ENCODE results near the gene TMEM183A. TPM values are rescaled to one million over a fixed set of nuclear protein-coding genes. Genes with fewer than 3 reads are reported as not detected.

Gene TMEM183A
- total RNA-seq, 1 donor from 2014 or later: 147 TPM

GRCh38 chr1:203057911-203058675 is 50.9 kb downstream of the TMEM183A start:
- no peak for DNase-seq (ENCODE audit: low spot score in 2 of 2)
- FAIRE-seq: no peak

GRCh38 chr1:203058676-203058935 is 51.4 kb downstream of the TMEM183A start:
- FAIRE-seq: no peak
- no peak for DNase-seq (ENCODE audit: low spot score in 2 of 2)

GRCh38 chr1:203059485-203059884 is 52.3 kb downstream of the TMEM183A start:
- DNase-seq (ENCODE audit: low spot score in 2 of 2) (no peak), FAIRE-seq (no peak)

- FAIRE-seq (no peak), DNase-seq (ENCODE audit: low spot score in 2 of 2) (no peak)
Observed at GRCh38 chr1:203060115-203060514, 52.9 kb downstream of the TMEM183A start.

GRCh38 chr1:203063287-203063686 is 56.1 kb downstream of the TMEM183A start:
- FAIRE-seq: no peak
- DNase-seq (ENCODE audit: low spot score in 2 of 2): no peak

GRCh38 chr1:203065191-203065590 is 58.0 kb downstream of the TMEM183A start:
- no peak for FAIRE-seq
- DNase-seq (ENCODE audit: low spot score in 2 of 2): no peak

- no peak for DNase-seq (ENCODE audit: low spot score in 2 of 2)
Observed at GRCh38 chr1:203065986-203066385, 58.8 kb downstream of the TMEM183A start.

GRCh38 chr1:203066965-203067364 is 59.8 kb downstream of the TMEM183A start:
- no peak for DNase-seq (ENCODE audit: low spot score in 2 of 2)
- FAIRE-seq: no peak

More at GRCh38 chr1:203065986-203066385, 58.8 kb downstream of the TMEM183A start:
- no peak for FAIRE-seq

GRCh38 chr1:203069030-203069747 is 62.0 kb downstream of the TMEM183A start:
- DNase-seq (ENCODE audit: low spot score in 2 of 2): no peak
- FAIRE-seq: no peak

GRCh38 chr1:203072002-203072602 is 64.9 kb downstream of the TMEM183A start:
- FAIRE-seq (no peak), DNase-seq (ENCODE audit: low spot score in 2 of 2) (no peak)

GRCh38 chr1:203072911-203073310 is 65.7 kb downstream of the TMEM183A start:
- no peak for FAIRE-seq
- no peak for DNase-seq (ENCODE audit: low spot score in 2 of 2)

GRCh38 chr1:203073469-203073868 is 66.3 kb downstream of the TMEM183A start:
- DNase-seq (ENCODE audit: low spot score in 2 of 2) (no peak), FAIRE-seq (no peak)

Other genes starting within 250 kb of the TMEM183A start
- 148 TPM for gene KDM5B, start 199.0 kb upstream of the TMEM183A start, total RNA-seq
- not detected for gene PCAT6, start 196.4 kb upstream of the TMEM183A start, total RNA-seq
- 15.5 TPM for gene RABIF, start 118.2 kb upstream of the TMEM183A start, total RNA-seq
- gene KLHL12, start 80.1 kb upstream of the TMEM183A start, total RNA-seq: 43.6 TPM
- gene ADIPOR1, start 49.1 kb upstream of the TMEM183A start, total RNA-seq: 51.4 TPM
- 21.2 TPM for gene CYB5R1, start 40.1 kb upstream of the TMEM183A start, total RNA-seq
- gene PPFIA4, start 19.1 kb downstream of the TMEM183A start, total RNA-seq: 12.6 TPM
- under 0.01 TPM for gene MYOG, start 78.6 kb downstream of the TMEM183A start, total RNA-seq
- 11.0 TPM for gene ADORA1, start 120.4 kb downstream of the TMEM183A start, total RNA-seq
- gene MYBPH, start 168.5 kb downstream of the TMEM183A start, total RNA-seq: not detected
- not detected for gene CHI3L1, start 179.3 kb downstream of the TMEM183A start, total RNA-seq
- gene CHIT1, start 222.3 kb downstream of the TMEM183A start, total RNA-seq: 1.6 TPM

Measured in frontal cortex (tissue), 4 donors.